Mesothelial cell of epicardium (in vitro differentiated cells): Measurements from ENCODE around the gene TGM3. TPM values are rescaled to one million over a fixed set of nuclear protein-coding genes. Genes with fewer than 3 reads are reported as not detected.

Experiments used
- DNase-seq, 2 experiments: peaks; one replicate each; pipeline ENCODE4 v3.0.0; 2021; ENCODE audit warnings: low spot score in 2 of 2; ENCODE audit not compliant: unreplicated experiment in 2 of 2
- H3K27ac Mint-ChIP-seq: 2 replicates; pipeline ENCODE4 v1.8.0; 2021; ENCODE audit warnings: mixed read lengths
- H3K27me3 Mint-ChIP-seq: 2 replicates; pipeline ENCODE4 v1.8.0; 2021; ENCODE audit warnings: low read depth, mixed read lengths
- H3K36me3 Mint-ChIP-seq: 2 replicates; pipeline ENCODE4 v1.8.0; 2021; ENCODE audit warnings: mixed read lengths
- H3K4me1 Mint-ChIP-seq: 2 replicates; pipeline ENCODE4 v1.8.0; 2021; ENCODE audit warnings: mixed read lengths
- H3K4me3 Mint-ChIP-seq: 2 replicates; pipeline ENCODE4 v1.8.0; 2021; ENCODE audit warnings: mild to moderate bottlenecking, moderate library complexity, mixed read lengths
- H3K9me3 Mint-ChIP-seq: 2 replicates; pipeline ENCODE4 v1.8.0; 2021; ENCODE audit warnings: mixed read lengths
- CTCF ChIP-seq: fragments of 200-600 bp; sonication (generic); IDR thresholded peaks from one replicate; pipeline ENCODE4 v1.5.0; 2021; ENCODE audit warnings: antibody characterized with exemption; ENCODE audit not compliant: unreplicated experiment
- total RNA-seq: library from RNA; stranded (reverse); gene quantifications from 3 replicates; pipeline ENCODE4 v1.2.1, GENCODE V29; 2021

Gene TGM3
- total RNA-seq, 1 donor from 2014 or later = 0.13 TPM

- H3K4me3 Mint-ChIP-seq = no peak overlapping the region
- TF ChIP-seq CTCF = no peak
- H3K27me3 Mint-ChIP-seq = no peaks in the 10 kb centered on the region
- DNase-seq = no peak
- H3K27ac Mint-ChIP-seq = peak overlapping the region; percentile 84
- H3K4me1 Mint-ChIP-seq = peaks cover 43% of the 10 kb centered on the region
- H3K9me3 Mint-ChIP-seq = peaks cover 5% of the 10 kb centered on the region
- no peaks in the 10 kb centered on the region for H3K36me3 Mint-ChIP-seq
Observed at GRCh38 chr20:2285193-2285592, 10.6 kb upstream of the TGM3 start.

GRCh38 chr20:2285613-2286012 lies 10.2 kb upstream of the TGM3 start:
- H3K9me3 Mint-ChIP-seq = peaks cover 3% of the 10 kb centered on the region
- TF ChIP-seq CTCF = no peak
- peak overlapping the region; percentile 84 for H3K27ac Mint-ChIP-seq
- no peak for DNase-seq
- no peaks in the 10 kb centered on the region for H3K36me3 Mint-ChIP-seq
- no peak overlapping the region for H3K4me3 Mint-ChIP-seq
- no peaks in the 10 kb centered on the region for H3K27me3 Mint-ChIP-seq
- H3K4me1 Mint-ChIP-seq = peaks cover 43% of the 10 kb centered on the region

GRCh38 chr20:2287504-2287903 lies 8.3 kb upstream of the TGM3 start:
- Mint-ChIP-seq H3K4me3 (no peak overlapping the region), H3K36me3 (no peaks in the 10 kb centered on the region), H3K27ac (no peak overlapping the region), H3K27me3 (peaks cover 2% of the 10 kb centered on the region), H3K9me3 (no peaks in the 10 kb centered on the region), H3K4me1 (peaks cover 43% of the 10 kb centered on the region)
- no peak for DNase-seq
- TF ChIP-seq CTCF = no peak

GRCh38 chr20:2289475-2289874 lies 6.3 kb upstream of the TGM3 start:
- TF ChIP-seq CTCF = no peak
- peak in 1 of 2 experiments; percentile 45 for DNase-seq
- H3K4me1 Mint-ChIP-seq = peaks cover 39% of the 10 kb centered on the region

GRCh38 chr20:2290486-2290885 lies 5.3 kb upstream of the TGM3 start:
- H3K4me3 Mint-ChIP-seq = no peak overlapping the region
- DNase-seq = no peak
- no peak overlapping the region for H3K27ac Mint-ChIP-seq
- H3K4me1 Mint-ChIP-seq = peaks cover 29% of the 10 kb centered on the region
- no peaks in the 10 kb centered on the region for H3K36me3 Mint-ChIP-seq
- no peaks in the 10 kb centered on the region for H3K9me3 Mint-ChIP-seq
- no peak for TF ChIP-seq CTCF
- H3K27me3 Mint-ChIP-seq = peaks cover 2% of the 10 kb centered on the region

More at GRCh38 chr20:2289475-2289874, 6.3 kb upstream of the TGM3 start:
- Mint-ChIP-seq H3K36me3 (no peaks in the 10 kb centered on the region), H3K27me3 (peaks cover 2% of the 10 kb centered on the region), H3K27ac (peak overlapping the region; percentile 55), H3K4me3 (peak overlapping the region; percentile 1), H3K9me3 (no peaks in the 10 kb centered on the region)
